Femur (tissue), 1 donor: ENCODE measurements around the gene SETDB2.

Experiments
- DNase-seq: peaks from one replicate; pipeline ENCODE4 v3.0.0-alpha.2; 2017

SETDB2 gene

DNA sequence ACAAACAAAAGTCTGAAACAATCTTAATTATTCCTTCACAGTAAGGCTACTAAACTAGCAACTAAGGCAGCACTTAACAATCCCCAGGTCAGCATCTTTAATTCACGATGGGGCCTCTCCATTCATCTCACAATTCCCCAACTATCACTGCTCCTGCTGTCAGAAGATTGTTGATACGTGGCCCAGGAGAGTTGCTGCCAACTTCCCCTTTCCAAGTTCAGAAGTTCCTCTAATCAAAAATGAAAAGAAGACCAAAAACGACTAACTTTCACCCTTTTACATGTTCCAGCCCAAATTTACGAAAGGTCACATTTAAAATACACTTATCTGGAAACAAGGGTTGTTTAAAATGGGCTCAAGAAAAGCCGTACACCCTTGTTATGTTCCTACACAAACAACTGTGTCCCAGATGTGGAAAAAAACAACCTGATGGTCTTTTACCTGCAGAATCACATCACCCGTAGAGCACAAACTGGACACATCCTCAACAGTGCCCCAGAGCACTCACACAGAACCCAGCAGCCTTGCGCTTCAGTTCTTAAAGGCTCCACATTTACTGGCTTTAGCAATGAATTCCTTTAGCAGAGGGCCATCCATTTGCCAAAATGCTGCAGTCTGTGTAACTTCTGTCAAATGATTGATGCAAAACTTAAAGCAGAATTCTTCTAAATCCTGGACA, 89.7 kb downstream of the SETDB2 start:
- no peak for DNase-seq

DNA sequence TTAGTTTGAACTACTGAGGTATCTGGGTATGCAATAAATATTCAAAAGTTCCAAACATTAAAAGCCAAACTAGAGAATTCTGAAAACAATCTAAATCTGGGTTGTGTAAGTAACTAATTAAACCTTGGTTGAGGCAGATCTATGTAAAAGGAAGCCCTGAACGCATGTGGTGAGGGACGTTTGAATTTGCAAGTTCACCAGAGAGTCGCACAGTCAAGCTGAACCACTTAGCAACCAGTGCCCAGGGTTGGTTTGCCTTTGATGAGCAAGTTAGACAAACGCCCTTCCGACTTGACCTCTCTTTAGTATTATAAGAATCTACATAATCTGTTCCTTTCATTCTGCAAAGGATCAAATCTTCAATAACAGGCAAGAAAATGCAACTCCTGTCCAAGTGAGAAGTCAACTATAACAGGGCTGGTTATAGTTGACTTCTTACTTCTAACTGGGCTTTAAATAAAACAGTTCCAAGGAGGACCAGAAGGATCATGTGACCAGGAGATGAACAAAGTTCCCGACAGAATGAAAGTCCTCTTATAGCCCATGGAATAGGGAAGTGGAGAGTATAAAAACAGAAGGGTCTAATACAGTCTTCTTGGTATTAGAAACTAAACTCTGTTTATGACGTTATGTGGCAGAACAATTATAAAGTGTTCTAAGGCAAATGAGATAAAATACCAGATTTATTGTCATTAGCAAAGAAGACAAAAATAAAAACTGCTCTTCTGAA, 92.2 kb downstream of the SETDB2 start:
- no peak for DNase-seq

DNA sequence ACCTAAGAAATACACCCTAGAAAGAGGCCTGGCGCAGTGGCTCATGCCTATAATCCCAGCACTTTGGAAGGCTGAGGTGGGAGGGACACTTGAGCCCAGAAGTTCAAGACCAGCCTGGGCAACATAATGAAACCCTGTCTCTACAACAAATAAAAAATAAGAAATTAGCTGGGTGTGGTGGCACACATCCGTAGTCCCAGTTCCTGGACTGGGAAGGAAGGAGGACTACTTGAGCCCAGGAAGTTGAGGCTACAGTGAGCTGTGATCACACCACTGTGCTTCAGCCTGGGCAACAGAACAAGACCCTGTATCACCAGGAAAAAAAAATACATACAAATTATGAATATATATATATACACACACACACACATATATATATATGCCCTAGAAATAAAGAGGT, 94.3 kb downstream of the SETDB2 start:
- DNase-seq: no peak

DNA sequence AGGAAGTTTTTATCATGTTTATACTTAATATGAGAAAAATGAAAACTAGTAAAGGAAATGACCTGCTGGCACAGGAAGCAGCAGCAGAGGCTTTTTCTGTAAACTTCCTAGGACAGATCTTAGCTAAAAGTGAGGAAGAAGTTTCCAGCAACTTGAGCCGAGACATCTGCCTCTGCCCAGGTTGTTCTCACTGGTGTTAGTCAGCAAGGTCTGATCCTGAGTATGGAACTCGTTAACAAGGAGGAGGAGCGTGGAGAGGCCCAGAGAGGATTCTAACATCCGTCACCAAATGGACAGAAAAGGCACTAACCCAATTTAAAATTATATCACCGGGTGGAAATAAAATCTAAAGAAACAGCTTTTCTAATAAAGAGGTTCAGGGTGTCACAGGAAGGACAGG, 95.2 kb downstream of the SETDB2 start:
- DNase-seq: no peak

DNA sequence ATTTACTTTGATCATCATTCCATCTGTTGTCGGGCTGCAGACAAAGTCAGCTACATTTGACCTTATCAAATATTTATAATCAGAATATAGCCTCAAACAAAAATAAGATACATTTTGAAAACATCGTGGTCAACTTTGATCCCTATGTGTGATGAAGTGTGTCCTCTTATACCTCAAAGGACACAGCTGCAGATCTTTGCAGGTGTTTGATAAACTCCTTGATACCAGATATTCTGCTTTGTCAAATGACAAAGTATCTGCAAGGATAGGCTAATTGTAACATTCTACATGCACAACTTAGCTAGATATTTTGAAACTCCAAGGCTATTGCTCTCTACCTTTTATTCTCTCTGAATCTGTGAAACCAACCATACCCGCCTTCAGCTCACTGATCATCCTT, 95.7 kb downstream of the SETDB2 start:
- DNase-seq: no peak

DNA sequence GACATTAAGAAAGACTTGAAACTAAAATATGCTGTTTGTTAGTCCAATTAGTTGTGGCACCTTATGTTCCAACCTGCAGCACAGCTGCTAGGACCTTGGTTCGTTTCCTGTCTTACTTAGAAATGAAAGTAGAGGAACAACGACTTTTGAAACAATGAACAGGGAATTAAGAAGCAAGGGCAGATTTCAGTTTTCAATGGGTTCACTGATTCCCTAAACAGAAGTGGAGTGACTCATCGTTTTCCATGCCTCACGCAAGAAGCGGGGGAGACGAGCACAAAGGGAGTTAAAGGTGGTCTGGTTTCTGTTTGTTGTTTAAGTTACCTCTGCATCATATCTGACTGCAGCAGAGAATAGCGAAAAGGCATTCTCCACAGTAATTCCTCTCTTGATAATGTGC, 96.5 kb downstream of the SETDB2 start:
- DNase-seq: no peak

DNA sequence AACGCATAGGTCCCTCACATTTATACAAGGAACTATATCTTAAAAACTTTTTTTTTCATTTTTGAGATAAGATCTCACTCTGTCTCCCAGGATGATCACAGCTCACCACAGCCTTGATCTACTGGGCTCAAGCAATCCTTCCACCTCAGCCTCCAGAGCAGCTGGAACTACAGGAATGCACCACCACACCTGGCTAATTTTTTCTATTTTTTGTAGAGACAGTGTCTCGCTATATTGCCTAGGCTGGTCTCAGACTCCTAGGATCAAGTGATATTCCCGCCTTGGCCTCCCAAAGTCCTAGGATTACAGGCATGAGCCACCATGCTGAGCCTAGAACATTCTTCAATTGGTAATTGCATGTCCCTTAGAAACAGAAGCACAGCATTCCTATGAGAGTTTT, 99.6 kb downstream of the SETDB2 start:
- no peak for DNase-seq
